Measurements from ENCODE around the gene EPS15. TPM values are rescaled to one million over a fixed set of nuclear protein-coding genes. Genes with fewer than 3 reads are reported as not detected.

The EPS15 gene
- total RNA-seq, 1 donor from 2014 or later = 64.3 TPM

DNA sequence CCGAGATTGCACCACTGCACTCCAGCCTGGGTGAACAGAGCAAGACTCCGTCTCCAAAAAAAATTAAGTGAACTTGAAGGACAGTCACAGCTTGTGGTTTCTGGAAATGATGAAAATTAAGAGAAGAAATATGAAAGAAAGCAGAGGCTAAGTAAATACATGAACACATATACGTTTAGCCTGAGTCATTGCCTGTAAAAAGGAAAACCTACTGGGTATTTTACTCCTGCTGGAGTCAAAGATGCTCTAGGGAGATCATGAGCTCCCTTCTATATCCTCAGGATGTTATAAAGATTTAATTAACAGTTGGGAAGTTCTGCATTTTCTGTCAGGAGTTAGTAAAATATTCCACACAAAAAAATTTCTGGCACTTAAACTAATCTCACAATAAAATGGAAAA, 145.2 kb downstream of the EPS15 start:
- DNase-seq = no peak

DNA sequence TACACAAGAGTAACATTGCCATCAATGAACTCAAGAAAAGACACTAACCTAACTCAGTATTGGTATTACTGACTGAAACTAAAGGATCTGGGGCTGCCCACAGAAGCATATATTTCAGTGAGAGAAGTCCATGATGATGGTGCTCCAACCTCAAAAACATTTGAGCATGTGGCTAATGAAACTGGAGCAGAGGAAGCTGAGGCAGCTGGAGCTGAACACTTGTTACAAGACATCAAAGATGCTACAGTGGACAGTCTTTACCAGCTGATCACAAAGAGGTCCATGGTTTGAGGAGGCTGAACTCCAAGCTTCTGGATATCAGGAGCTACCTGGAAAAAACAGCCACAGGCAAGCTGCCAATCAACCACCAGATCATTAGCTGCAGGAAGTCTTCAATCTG, 146.5 kb downstream of the EPS15 start:
- DNase-seq = no peak

DNA sequence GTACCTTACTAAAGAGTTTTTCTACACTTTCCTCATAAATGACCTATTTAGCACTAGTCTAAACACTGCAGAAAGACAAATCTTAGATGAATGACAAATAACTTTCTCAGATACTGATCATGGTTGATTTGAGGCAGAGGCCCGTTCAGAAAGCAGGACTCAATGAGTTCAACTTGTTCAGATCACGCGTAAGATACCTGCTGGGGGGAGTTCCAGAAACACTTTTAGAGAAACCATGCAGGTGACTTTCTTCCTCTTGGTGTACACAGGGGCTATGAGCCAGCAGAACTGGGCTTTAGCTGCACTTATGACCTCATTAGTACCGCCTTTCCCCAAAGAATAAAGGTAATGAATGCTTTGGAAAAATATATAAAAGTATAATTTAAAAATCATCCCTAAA, 149.9 kb downstream of the EPS15 start:
- DNase-seq = no peak

DNA sequence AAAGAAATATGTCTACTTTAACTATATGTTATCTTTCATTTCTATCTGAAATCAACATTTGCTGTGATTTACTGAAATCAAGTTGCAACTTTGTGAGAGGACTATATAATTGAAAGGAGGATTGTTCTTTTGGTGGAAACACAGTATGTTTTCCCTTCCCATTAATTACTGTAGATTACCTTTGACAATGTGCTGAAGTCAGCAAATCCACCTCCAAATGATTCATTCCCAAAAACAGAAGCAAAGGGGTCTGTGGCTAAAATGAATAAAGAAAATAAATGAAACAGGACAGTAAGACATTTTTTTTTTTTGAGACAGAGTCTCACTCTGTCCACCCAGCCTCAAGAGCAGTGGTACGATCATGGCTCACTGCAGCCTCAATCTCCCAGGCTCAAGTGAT, 153.3 kb downstream of the EPS15 start:
- DNase-seq = no peak

DNA sequence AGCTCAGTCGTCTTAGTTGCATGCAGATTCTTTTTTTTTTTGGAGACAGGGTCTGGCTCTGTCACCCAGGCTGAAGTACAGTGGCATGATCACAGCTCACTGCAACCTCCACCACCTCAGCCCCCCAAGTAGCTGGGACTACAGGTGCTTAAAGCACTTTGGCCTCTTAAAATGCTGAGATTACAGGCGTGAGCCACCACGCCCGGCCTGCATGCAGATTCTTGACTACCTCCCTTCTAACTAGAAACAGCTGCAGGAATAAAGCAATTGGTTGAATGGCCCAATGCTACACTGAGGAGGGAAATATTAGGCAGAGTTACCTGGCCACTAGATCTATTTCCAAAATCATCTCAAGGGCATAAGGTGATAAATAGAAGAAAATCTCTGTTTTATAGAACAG, 159.2 kb downstream of the EPS15 start:
- no peak for DNase-seq

DNA sequence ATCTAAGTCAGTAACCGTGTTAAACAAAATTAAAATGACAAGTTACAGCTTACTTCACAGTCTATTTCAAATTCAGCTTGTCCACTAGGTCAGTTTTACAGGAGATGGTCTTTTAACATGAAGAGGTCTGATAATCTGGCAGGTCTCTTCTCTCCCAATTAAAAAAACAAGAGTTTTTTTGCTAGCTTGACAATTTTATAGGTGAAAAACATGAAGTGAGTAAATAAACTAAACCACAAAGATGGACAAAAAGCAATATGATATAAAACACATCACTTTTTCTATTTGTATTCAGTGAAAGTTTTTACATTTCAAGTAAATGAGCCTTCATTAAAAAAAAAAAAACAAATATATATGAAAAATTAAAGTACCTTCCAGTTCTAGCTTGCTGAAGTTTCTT, 163.7 kb downstream of the EPS15 start:
- DNase-seq = no peak

DNA sequence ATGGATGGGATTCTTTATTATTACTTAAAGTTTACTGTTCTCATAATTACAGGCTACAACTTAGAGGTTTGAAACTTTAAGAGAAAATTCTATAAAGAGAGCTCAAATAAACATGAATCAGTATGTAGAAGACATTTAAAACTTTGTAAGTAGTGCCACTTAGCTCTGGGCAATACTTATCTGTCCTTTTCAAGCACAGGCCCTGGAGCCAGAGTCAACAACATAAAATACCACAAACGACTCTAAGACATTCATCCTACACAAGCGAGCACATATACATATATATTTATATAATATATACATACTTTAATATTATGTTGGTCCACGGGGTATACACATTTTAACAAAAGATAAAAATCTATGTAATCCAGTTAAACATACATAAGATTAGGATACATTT, 164.7 kb downstream of the EPS15 start:
- no peak for DNase-seq

DNA sequence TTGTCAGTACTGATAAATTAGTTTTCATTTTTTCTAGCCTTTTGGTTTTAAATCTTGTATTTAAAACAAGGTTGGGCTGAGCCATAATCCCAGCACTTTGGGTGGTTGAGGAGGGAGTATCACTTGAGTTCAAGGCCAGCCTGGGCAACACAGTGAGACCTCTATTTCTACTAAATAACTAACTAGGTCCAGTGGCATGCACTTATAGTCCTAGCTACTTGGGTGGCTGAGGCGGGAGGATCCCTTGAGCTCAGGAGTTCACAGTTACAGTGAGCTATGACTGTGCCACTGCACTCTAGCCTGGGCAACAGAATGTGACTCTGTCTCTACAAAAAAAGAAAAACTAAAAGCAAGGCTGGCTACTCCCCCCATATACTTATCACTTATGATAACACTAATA, 167.2 kb downstream of the EPS15 start:
- DNase-seq = no peak

DNA sequence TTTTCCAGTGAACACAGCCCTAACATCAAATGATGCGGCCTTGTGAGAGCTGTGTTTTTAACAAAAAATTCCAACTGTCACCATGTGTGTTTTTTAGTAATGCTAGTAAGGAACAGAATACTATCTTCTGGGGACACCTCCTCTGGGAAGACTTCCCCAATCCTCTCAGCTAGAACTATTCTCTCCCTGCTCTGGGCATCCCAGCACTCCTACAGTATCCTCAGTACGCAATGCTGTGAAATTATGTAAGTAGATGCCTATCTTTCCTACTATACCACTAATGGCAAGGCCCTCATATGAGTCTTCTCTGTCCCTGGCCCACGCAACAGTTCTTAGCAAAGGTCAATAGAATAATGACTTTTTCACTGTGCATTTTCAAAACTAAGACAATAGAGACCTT, 169.2 kb downstream of the EPS15 start:
- DNase-seq = no peak

DNA sequence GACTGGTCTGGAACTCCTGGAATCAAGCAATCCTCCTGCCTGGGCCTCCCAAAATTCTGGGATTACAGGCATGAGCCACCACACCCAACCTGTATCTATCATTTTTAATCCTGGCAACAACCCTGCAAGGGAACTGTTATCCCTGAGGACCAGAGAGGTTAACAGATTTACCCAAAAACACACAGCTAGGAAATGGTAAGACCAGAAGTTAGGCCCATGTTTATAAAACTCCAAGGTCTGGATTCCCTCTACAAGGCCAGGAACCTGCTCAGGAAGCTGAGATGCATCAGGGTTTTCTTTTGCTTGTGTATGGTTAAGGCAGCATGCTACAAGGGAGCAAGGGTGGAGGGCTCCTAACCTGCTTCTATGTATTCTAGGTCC, 170.9 kb downstream of the EPS15 start:
- DNase-seq = no peak

DNA sequence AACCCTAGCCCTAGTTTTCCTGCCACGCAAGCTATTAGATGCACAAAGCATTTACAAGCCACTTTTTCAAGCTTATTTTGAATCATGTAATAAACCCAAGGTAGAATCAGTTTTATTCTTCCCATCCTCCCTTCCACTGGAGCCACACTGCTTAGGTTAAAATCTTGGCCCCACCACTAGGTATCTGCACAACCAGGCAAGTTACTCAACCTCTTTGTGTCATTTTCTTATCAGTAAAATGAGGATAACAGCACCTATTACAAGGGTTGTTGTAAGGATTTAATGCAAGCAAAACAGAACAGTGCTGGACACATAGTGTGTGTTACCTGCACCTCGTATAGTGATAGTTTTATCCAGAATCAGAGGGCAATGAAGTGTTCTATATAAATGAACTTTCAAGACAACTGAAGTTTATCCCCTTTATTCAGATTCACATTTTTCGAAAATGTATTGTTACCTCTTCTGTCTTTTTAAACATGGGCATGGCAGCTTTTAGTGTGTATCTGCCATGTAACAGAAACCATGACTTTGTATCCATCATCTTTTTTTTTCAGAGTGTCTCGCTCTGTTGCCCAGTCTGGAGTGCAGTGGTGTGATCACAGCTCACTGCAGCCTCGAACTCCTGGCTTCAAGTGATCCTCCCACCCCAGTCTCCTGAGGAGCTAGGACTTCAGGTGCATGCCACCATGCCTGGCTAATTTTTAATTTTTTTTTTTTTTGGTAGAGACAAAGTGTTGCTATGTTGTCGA, 171.5 kb downstream of the EPS15 start:
- DNase-seq = no peak

DNA sequence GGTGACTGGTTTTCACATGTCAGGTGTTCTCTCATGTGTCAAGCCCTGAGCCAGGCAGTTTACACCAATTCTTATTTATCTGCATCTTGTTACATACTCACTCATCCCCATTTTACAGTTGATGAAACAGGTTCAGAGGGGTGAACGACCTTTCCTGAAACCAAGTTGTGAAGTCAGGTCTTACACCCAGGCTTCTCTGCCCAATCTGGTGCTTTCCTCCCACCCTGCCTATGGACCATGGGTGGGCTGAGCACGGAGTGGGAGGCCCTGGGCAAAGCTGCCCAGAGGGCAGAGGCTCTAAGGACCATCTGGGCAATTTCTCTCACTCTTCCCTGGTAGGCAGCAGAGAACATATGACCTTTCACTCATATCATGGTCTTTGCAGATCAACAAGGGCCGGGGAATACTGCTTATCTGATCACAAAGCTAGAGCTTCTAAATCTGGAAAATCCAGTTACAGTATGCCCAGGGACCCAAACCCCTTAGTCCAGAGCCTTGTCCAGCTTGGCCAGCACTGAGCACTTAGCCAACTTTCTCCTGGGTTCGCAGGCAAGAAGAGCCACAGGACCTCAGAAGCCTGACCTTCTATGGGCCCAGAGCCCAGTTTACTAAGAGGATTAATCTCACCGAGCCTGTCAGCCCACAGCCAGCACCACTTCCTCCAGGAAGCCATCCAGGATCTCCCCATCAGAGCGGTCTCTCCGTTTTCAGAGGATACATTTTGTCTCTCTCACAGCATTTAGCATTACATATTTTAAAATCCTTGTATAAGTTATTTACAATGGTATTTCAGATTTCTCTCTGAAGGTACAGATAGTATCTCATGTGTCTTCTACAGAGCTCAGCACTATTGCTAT, 172.8 kb downstream of the EPS15 start:
- DNase-seq = no peak

DNA sequence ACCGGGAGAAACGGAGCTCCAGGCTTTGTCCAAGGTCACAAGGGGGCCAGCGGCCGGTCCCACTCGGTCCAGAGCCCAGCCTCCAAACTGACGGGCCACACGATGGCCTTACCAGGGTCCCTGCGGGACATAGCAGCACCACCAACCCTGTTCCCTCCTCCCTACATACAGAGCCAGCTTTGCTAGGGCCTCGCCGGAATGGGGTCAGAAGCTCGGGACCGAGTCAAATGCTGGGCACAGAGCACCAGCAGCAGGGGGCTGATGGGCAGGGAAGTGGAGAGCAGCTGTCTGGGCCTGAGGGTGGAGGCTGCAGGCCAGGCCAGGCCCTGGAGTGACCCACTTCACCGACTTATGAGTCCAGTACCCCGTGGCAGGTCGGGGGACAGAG, 173.8 kb downstream of the EPS15 start:
- no peak for DNase-seq

DNA sequence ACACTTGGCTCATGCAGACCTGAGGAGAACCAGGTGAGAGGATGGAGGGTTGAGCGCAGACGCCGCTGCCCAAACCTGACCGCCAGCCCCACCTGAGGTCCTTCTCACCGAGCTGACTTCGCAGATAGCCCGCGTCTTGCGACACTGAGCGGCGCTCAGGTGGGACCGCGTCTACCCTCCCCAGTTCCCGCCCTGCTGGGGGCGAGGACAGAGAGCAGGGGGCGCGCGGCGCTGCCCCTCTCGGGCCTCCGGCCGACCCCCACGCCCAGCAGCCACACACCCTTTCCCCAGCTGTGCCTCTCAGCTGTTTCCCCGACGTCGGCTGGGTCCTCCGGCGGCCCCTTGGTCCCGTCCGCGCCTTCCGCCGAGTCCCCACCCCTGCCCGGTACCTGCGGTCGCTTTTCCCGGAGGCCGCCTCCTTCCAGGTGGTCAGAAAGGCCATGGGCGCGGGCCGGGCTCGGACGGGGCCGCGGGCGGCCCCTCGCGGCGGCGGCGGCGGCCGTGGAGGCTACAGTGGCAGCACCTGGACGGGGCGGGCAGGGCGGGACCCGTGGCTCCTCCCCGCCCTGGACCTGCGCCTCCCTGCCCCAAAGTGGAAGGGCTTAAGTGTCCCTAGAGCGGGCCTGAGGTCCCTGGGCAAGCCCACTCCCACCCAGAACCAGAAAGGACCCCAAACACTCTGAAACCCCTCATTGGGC, 174.3 kb downstream of the EPS15 start:
- no peak for DNase-seq

DNA sequence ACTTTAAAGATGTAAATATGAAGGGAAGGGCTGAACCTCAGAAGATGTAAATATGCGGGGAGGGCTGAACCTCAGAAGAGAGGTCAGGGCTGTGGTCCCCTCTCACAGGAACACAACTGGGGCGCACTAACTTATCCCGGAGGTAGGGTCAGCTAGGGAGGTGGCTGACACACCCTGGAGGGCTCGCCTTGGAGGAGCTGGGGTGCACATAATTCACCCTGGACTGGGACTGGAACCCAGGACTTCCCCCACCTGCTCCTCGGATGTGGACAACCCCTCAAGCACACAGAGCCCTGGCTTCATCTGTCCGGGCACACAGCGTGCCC, 174.8 kb downstream of the EPS15 start:
- DNase-seq = no peak

DNA sequence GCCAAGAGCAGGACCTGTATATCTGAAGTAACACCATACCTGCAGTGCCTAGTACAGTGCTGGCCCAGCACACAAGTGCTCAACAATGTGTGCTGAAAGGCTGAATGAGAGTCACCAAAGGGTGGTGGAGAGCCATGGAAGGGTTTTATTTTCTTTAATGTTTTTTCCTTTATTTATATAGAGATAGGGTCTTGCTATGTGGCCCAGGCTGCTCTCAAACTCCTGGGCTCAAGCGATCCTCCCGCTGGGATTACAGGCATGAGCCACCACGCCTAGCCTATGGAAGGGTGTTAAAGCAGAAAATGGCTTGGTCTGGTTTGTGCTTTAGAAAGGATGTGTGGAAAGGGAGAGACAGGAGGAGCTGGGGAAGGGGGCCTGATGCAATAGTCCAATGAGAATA, 175.4 kb downstream of the EPS15 start:
- no peak for DNase-seq

DNA sequence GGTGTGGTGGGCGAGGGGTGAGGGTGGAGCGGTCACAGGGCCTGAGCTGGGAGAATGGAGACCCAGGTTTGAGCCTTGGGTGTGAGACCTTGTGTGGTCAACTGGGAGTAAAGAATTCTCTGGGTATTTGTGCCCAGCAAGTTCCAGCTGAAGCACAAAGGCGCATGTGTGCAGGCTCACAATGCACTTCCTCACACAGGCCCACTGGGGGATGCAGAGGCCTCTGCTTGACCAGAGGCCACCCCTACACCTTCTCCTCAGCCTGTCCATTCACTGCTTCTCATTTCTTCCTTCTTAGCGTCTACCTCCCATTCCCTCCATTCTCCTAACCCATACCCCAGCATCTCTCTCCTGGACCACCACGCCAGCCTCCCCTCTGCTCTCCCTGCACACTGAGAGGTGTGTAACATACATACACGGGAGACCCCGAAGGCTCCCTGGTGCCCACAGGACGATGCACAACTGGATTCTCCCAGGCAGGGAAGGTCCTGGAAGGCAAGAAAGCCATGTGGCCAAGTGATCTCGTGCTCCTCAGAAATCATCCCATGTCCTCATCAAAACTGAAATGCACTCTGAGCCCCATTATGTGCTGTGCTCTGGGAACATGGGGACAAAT, 176.4 kb downstream of the EPS15 start:
- DNase-seq = no peak

DNA sequence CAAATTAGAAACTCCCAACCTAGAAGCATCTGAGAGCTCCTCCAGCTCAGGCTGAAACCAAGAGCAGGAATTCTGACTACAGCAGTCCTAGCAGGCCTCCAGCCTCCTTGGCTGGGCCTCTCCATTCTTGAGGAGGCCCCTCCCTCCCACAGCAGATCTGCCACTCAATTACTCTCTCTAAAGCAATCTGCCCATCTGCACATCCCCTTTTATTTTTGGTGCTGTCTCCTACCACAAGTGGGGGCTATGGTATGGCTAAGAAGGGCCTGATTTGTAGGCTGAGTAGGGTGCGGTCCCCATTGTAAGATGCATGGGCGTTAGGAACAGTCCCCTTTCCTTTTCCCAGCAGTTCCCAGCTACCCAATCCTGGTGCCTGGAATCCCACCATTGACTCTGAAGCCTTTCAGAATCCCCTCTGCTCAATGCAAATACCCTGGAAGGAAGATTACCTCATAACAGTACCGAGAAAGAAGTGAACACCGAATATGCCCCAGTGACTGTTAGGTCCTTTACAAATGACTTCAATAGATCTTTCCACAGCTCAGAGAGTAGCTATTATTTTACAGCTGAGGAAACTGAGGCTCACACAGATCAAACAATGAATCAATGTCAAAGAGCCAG, 177.1 kb downstream of the EPS15 start:
- DNase-seq = no peak

DNA sequence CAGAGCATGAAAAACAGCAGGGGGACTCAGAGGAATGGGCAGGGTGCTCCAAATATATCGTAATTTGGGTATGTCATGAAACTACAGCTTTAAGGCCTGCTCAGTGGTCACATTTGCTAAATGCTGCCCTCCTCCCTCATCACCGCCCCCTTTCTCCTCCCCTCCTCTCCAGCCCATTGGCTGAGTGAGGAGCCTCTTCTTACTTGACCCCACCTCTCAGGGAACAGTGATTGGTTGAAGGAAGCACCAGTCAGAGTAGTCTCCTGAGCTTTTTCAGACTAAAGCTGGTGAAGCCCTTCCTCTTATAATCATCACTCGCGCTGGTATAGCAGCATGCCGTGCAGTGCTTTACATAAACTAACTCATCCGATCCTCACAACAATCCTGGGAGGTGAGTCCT, 178.7 kb downstream of the EPS15 start:
- DNase-seq = no peak

DNA sequence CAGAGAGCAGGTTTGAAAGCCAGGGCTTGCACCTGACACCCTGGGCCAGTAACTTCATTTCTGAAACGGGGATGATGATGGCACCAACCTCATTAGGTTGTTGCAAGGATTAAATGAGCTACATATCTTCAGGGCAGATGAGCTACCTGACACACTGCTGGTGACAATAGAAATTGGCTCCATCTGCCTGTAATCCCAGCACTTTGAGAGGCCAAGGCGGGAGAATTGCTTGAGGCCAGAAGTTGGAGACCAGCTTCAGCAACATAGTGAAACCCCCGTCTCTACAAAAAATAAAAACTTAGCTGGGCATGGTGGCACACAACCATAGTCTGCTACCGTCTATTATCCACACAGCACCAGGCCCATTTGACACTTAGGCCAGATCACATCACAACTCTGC, 182.4 kb downstream of the EPS15 start:
- no peak for DNase-seq

DNA sequence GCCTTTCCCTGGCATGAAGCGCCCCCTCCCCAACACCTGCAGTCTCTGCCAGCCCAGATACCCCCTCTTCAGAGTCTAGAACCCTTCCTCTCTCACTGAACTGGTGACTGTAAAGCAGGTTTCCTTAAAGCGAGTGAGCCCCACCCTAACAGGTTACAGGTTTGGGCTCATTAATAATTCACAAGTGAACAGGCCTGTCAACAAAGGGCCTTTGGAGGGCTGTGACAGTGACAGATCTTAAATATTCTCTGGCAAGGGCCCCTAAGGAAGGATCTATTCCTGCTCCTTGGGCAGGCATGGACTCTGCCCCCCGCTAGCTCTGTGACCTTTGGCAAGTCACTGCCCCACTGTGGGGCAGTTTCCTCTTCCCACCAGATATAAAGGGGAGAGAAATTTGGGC, 183.1 kb downstream of the EPS15 start:
- no peak for DNase-seq

Measured in tongue (tissue), 2 donors.